Measurements from ENCODE around the gene CAPZA1. TPM values are rescaled to one million over a fixed set of nuclear protein-coding genes. Genes with fewer than 3 reads are reported as not detected.

CAPZA1 gene
- total RNA-seq, 4 donors from 2014 or later = 129 to 286 (median 209) TPM

DNA sequence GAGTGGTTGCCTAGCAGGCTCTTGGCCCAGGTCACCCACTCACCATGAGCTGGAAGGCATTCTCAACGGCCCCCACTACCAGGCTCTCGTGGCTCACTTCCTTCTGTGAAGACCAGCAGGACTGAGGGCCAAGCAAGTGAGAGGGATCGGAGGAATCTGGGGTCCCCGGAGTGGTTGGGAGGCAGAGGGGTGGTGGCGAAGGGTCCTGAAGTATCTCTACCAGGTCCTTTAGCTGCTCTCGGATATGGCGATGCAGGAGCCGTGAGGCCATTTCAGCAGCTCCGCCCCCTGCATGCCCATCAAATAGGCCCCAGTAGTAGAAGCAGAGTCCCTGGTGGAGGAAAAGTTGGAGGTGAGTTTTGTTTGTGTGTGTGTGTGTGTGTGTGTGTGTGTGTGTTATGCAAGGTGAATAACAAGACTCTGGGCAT, 93.1 kb downstream of the CAPZA1 start:
- no peak for TF ChIP-seq POLR2A (IDR thresholded peaks at IDR 0.05)
- TF ChIP-seq, protein P1, sequence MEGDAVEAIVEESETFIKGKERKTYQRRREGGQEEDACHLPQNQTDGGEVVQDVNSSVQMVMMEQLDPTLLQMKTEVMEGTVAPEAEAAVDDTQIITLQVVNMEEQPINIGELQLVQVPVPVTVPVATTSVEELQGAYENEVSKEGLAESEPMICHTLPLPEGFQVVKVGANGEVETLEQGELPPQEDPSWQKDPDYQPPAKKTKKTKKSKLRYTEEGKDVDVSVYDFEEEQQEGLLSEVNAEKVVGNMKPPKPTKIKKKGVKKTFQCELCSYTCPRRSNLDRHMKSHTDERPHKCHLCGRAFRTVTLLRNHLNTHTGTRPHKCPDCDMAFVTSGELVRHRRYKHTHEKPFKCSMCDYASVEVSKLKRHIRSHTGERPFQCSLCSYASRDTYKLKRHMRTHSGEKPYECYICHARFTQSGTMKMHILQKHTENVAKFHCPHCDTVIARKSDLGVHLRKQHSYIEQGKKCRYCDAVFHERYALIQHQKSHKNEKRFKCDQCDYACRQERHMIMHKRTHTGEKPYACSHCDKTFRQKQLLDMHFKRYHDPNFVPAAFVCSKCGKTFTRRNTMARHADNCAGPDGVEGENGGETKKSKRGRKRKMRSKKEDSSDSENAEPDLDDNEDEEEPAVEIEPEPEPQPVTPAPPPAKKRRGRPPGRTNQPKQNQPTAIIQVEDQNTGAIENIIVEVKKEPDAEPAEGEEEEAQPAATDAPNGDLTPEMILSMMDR (IDR thresholded peaks at IDR 0.05) = no peak
- Histone ChIP-seq H3K9me3 (no peaks in the 10 kb centered on the region), H3K4me3 (no peak overlapping the region), H3K36me3 (peaks cover 0 to 24% (median 0%) of the 10 kb centered on the region in 3 donors), H3K4me1 (peaks cover 0 to 34% (median 20%) of the 10 kb centered on the region in 3 donors), H3K27me3 (peaks cover 0 to 2% (median 0%) of the 10 kb centered on the region in 4 donors), H3K27ac (no peak overlapping the region)
- no peak for DNase-seq
- intact Hi-C loops (cut with DNase I) = no loop called here
- 83 to 87% methylated on average over 6 to 9 of the region's 9 CpGs for WGBS, 2 donors

DNA sequence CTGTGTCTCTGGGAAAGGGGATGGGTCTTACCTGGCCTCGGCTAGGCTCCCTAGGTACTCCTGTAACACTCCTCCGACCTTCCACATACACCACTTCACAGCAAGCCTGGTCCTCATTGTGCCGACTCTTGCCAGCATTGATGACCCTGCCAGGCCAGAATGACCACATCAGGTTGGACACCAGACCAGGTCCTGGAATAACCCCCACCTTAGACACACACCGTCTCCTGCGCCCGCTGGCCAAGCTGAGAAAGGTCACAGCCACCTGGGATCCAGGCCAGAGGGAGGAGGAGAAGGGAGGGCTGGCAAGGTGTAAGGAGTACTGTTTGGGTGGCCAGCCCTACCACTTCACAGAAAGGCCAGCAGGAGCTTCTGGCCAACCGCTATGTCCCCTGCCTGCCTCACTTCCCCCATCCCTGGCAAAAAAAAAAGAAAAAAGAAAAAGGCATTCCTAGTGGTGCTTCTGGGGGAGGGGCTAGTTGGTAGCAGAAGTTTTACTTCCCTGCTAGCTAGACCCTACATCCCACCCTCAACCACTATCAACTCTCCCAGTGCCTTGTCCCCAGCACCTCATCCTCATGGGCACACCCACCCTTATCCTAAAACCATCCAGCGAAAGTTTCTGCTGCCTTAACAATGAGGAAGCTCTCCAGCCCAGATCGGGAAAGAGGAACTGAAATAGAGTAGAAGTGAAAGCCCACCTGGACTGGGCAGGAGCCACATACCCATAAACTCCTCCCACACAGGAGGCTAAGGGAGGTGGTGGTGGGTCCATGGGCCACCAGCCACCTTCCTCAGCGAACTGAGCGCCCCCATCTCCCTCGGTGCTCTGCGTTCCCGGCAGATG, 94.1 kb downstream of the CAPZA1 start:
- Histone ChIP-seq H3K27me3 (peaks cover 0 to 4% (median 0%) of the 10 kb centered on the region in 4 donors), H3K9me3 (no peaks in the 10 kb centered on the region), H3K36me3 (peaks cover 0 to 24% (median 0%) of the 10 kb centered on the region in 3 donors), H3K4me1 (peaks cover 0 to 35% (median 18%) of the 10 kb centered on the region in 3 donors), H3K27ac (peak overlapping the region in 2 of 4 donors; percentile 70 to 83), H3K4me3 (peak overlapping the region; percentile 59 to 81 (median 63))
- DNase-seq = no peak
- WGBS, 2 donors = 47 to 59% methylated on average over 5 to 6 of the region's 14 CpGs
- TF ChIP-seq POLR2A (IDR thresholded peaks at IDR 0.05) = no peak
- TF ChIP-seq, protein P1 (IDR thresholded peaks at IDR 0.05) = no peak
- intact Hi-C loops (cut with DNase I) = no loop called here

DNA sequence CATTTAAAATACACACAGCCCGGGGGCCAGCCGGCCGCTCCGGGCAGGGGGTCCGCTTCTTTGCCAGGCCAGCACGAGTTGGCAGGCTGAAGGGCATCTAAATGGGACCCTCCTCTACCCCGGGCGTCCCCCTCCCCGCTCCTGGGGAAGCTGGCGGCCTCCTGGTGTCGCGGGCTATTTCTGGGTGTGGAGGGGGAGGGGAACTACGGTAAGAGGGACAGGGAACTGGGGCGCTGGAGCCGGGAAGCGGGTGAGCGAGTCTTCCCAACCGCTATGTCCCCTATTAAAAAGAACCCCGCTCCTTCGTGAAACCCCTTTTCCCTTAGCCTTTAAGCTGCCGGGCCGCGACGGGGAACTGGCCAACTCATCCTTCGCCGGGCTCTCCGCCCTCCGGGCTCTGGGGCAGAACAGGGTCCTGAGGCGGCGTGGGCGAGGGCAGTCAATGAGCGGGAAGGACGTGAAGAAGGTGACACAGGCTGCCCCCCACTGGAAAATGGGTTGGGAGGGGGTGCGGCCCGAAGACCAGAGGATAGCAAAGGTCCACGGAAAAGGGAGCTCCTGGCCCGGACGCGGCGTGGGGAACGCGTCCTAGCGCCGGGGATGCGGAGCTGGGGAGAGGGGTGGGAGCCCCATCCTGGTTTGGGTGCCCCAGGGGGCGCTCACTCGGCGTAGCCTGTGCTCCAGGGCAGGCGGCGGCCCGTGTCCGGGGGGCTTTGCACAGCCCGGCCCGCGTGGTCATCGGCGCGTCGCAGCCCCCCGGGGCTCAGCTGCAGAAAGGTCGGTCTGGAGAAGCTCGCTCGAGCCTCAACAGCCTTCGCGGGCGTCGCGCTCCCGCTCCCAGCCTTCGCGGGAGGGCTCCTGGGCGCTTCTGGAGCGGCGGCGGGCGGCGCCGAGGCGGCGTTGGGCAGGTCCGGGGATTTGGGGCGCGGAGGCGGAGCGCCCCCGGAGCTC, 95.0 kb downstream of the CAPZA1 start:
- peaks cover 0 to 24% (median 0%) of the 10 kb centered on the region in 3 donors for H3K36me3 ChIP-seq
- H3K4me3 ChIP-seq = peak overlapping the region; percentile 59 to 81 (median 63)
- peak overlapping the region; percentile 40 to 83 (median 70) for H3K27ac ChIP-seq
- WGBS, 2 donors = 0 to 1% methylated on average over 22 to 31 of the region's 86 CpGs
- peaks cover 4 to 42% (median 18%) of the 10 kb centered on the region in 3 donors for H3K4me1 ChIP-seq
- no peaks in the 10 kb centered on the region for H3K9me3 ChIP-seq
- peaks cover 0 to 13% (median 0%) of the 10 kb centered on the region in 4 donors for H3K27me3 ChIP-seq
- intact Hi-C loops (cut with DNase I) = loop anchor here (5.0 kb wide), 1 partner anchor 93 kb away; no protein-coding TSS in a partner anchor
- no peak for TF ChIP-seq POLR2A (IDR thresholded peaks at IDR 0.05)
- TF ChIP-seq, protein P1 (IDR thresholded peaks at IDR 0.05) = no peak
- DNase-seq = no peak

DNA sequence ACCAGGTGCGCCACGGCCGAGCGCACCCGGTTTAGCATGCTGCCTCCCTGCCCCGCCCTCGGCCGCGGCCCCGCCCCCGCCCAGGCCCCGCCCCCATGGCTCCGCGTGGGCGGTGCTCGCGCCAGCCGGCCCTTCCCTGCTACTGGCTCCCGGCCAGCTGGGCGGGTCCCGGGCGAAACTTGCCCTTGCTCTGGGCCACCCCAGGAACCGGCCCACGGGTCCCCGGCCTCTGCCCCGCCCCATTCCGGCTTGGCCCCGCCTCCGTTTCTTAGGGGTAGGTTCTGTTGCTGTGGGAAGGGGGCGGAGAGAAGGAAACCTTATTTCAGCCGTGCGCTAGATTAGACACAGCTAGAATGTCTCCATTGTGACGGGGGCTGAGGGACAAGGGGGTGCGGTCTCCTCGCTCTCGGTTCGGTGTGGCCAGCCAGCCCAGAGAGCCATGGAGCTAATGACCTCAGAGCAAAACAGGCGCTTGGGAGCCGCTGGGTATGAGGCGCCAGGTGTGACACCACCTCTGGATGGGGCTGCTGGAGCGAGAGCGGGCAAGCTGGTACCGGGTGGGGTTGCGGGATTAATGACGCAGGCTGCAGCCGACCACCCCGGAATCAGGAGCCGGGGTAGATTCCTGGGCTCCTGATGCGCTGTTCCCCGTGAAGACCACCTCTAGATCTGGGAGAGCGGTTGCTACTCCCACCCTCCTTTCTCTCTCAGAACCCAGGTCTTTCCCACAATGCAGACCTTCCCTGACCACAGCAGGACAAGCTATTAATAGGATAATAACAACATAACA, 95.8 kb downstream of the CAPZA1 start, which contains the start of gene PPM1J:
Gene PPM1J (minus strand): TSS at position 69 of the 790 bp plus-strand sequence. CDS start 31 bp downstream, at position 38.
- TF ChIP-seq, protein P1 (IDR thresholded peaks at IDR 0.05) = peak in 1 of 6 experiments; percentile 7
- peak in 1 of 4 donors; percentile 41 for TF ChIP-seq POLR2A (IDR thresholded peaks at IDR 0.05)
- Histone ChIP-seq H3K4me1 (peaks cover 4 to 42% (median 18%) of the 10 kb centered on the region in 3 donors), H3K27me3 (peaks cover 0 to 21% (median 0%) of the 10 kb centered on the region in 4 donors), H3K9me3 (no peaks in the 10 kb centered on the region), H3K27ac (peak within 1 kb of the TSS; percentile 69 to 85 (median 78)), H3K4me3 (peak within 1 kb of the TSS; percentile 59 to 81 (median 63)), H3K36me3 (peaks cover 0 to 16% (median 0%) of the 10 kb centered on the region in 3 donors)
- peak; percentile 72 for DNase-seq
- WGBS, 2 donors = 0 to 1% methylated on average over 7 to 9 of the region's 51 CpGs
- intact Hi-C loops (cut with DNase I) = loop anchor here (5.0 kb wide), 1 partner anchor 92 kb away; no protein-coding TSS in a partner anchor
